C4-2B (cell line): ENCODE data around the gene C1RL.

Experiments
- CTCF ChIP-seq: fragments of 450-650 bp; conservative IDR thresholded peaks from 2 replicates; pipeline ENCODE4 v1.5.1; 2017; ENCODE audit warnings: mild to moderate bottlenecking
- ZFX ChIP-seq: fragments of 450-650 bp; IDR thresholded peaks from 2 replicates; pipeline ENCODE4 v1.6.1; 2017

- TF ChIP-seq CTCF (peak; percentile 47; the same call in 1 of the 2 replicates), ZFX (no peak)
Observed at GRCh38 chr12:7109572-7109920, 532 bp upstream of the C1RL start.
